Measurements from ENCODE around the gene LCA5.

DNA sequence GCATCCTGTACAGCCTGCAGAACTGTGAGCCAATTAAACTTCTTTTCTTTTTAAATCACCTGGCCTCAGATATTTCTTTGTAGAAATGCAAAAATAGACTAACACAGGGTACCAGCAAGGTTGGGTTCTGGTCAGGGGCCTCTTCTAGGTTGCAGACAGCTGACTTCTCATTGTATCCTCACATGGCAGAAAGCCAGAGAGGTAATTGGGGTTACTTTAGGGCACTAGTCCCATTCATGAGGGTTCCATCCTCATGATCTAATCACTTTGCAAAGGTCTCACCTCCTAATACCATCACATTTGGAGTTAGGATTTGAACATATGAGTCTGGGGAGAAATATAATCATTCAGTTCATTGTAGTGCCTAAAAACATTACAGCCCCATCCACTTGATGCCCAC, 101.5 kb downstream of the LCA5 start:
- TF ChIP-seq ELF4 (IDR thresholded peaks at IDR 0.05): no peak
- TF ChIP-seq LEF1 (IDR thresholded peaks at IDR 0.05; ENCODE audit: borderline replicate concordance): no peak
- TF ChIP-seq BHLHE40 (IDR thresholded peaks at IDR 0.05; ENCODE audit: borderline replicate concordance): no peak
- TF ChIP-seq SP1 (IDR thresholded peaks at IDR 0.05): no peak
- no peak for TF ChIP-seq FOXA1 (IDR thresholded peaks at IDR 0.05)
- no peak for TF ChIP-seq TARDBP (IDR thresholded peaks at IDR 0.05)
- TF ChIP-seq FOXM1 (IDR thresholded peaks at IDR 0.05; ENCODE audit: borderline replicate concordance): no peak
- TF ChIP-seq, protein P1, sequence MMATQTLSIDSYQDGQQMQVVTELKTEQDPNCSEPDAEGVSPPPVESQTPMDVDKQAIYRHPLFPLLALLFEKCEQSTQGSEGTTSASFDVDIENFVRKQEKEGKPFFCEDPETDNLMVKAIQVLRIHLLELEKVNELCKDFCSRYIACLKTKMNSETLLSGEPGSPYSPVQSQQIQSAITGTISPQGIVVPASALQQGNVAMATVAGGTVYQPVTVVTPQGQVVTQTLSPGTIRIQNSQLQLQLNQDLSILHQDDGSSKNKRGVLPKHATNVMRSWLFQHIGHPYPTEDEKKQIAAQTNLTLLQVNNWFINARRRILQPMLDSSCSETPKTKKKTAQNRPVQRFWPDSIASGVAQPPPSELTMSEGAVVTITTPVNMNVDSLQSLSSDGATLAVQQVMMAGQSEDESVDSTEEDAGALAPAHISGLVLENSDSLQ (IDR thresholded peaks at IDR 0.05): no peak
- no peak for TF ChIP-seq L3MBTL2 (conservative IDR thresholded peaks at IDR 0.05)
- no peak for TF ChIP-seq FOXK2 (IDR thresholded peaks at IDR 0.05)
